Suprapubic skin (tissue), 4 donors: ENCODE results near the gene GBP6. TPM values are rescaled to one million over a fixed set of nuclear protein-coding genes. Genes with fewer than 3 reads are reported as not detected.
"Not testable (repeated sequence)": the region's sequence is repeated elsewhere in the genome, so short reads cannot be mapped to it uniquely, and the experiment has no call there.

Experiments used
- DNase-seq, 2 donors: peaks; one replicate each; pipeline ENCODE4 v3.0.0-alpha.2; 2019; ENCODE audit warnings: low spot score in 2 of 2
- H3K27ac ChIP-seq: fragments of 200-600 bp; sonication (generic); one replicate; pipeline ENCODE4 v1.5.1; 2019
- H3K27me3 ChIP-seq: fragments of 200-600 bp; sonication (generic); one replicate; pipeline ENCODE4 v1.5.1; 2019
- H3K36me3 ChIP-seq: fragments of 200-600 bp; sonication (generic); one replicate; pipeline ENCODE4 v1.5.1; 2019
- H3K4me1 ChIP-seq: fragments of 200-600 bp; sonication (generic); one replicate; pipeline ENCODE4 v1.5.1; 2019
- H3K4me3 ChIP-seq: fragments of 200-600 bp; sonication (generic); one replicate; pipeline ENCODE4 v1.5.1; 2019; ENCODE audit warnings: mild to moderate bottlenecking
- H3K9me3 ChIP-seq: fragments of 200-600 bp; sonication (generic); one replicate; pipeline ENCODE4 v1.5.1; 2019
- CTCF ChIP-seq, 2 donors: fragments of 200-600 bp in 1 of 2; fragments of 450-650 bp in 1 of 2; sonication (generic) in 1 of 2; IDR thresholded peaks; one replicate each; pipeline ENCODE4 v1.5.1; 2016 to 2019; ENCODE audit warnings: antibody characterized with exemption in 2 of 2, mild to moderate bottlenecking in 1 of 2, moderate library complexity in 1 of 2
- EP300 ChIP-seq: sonication (generic); formaldehyde crosslinking; IDR thresholded peaks from one replicate; pipeline ENCODE4 v1.6.1; 2017; ENCODE audit warnings: antibody characterized with exemption
- POLR2A ChIP-seq, 2 donors: fragments of 450-650 bp; IDR thresholded peaks; one replicate each; pipeline ENCODE4 v1.6.1; 2017; ENCODE audit warnings: antibody characterized with exemption in 2 of 2, mild to moderate bottlenecking in 2 of 2, moderate library complexity in 2 of 2
- POLR2AphosphoS5 ChIP-seq, 3 donors: sonication (generic); formaldehyde crosslinking; IDR thresholded peaks; one replicate each; pipeline ENCODE4 v1.6.1; 2017; ENCODE audit warnings: antibody characterized with exemption in 3 of 3
- WGBS: methylation state at CpG from one replicate; pipeline ENCODE4 v1.1.5; 2018; 5-methylcytosine and 5-hydroxymethylcytosine counted together
- total RNA-seq, 4 donors: library from RNA; depleted of rRNA; stranded (reverse); fragments of >200 nt; gene quantifications; one replicate each; pipeline ENCODE4 v1.1.0, GENCODE V29; 2016

The GBP6 gene
- total RNA-seq, 4 donors from 2014 or later: 0.26 to 0.64 (median 0.56) TPM

GRCh38 chr1:89337903-89338302, 26.0 kb upstream of the GBP6 start:
- TF ChIP-seq POLR2A (IDR thresholded peaks at IDR 0.05): no peak
- no peak for TF ChIP-seq CTCF (IDR thresholded peaks at IDR 0.05)
- no peak for TF ChIP-seq POLR2AphosphoS5 (IDR thresholded peaks at IDR 0.05)
- no peak for TF ChIP-seq EP300
- Histone ChIP-seq H3K27ac (no peak overlapping the region), H3K27me3 (no peaks in the 10 kb centered on the region), H3K36me3 (no peaks in the 10 kb centered on the region), H3K9me3 (no peaks in the 10 kb centered on the region), H3K4me3 (no peak overlapping the region), H3K4me1 (no peaks in the 10 kb centered on the region)
- DNase-seq: no peak
- 68% methylated on average over 4 of the region's 4 CpGs for WGBS

GRCh38 chr1:89339039-89339438, 24.8 kb upstream of the GBP6 start:
- WGBS: 64% methylated on average over 4 of the region's 4 CpGs
- no peaks in the 10 kb centered on the region for H3K9me3 ChIP-seq
- H3K36me3 ChIP-seq: no peaks in the 10 kb centered on the region
- H3K4me3 ChIP-seq: no peak overlapping the region
- H3K27ac ChIP-seq: no peak overlapping the region
- no peaks in the 10 kb centered on the region for H3K27me3 ChIP-seq
- H3K4me1 ChIP-seq: no peaks in the 10 kb centered on the region
- no peak for DNase-seq
- no peak for TF ChIP-seq EP300
- no peak for TF ChIP-seq POLR2A (IDR thresholded peaks at IDR 0.05)
- no peak for TF ChIP-seq CTCF (IDR thresholded peaks at IDR 0.05)
- TF ChIP-seq POLR2AphosphoS5 (IDR thresholded peaks at IDR 0.05): no peak

GRCh38 chr1:89345479-89345878, 18.4 kb upstream of the GBP6 start:
- DNase-seq, H3K4me3 ChIP-seq, H3K27me3 ChIP-seq, H3K4me1 ChIP-seq, H3K36me3 ChIP-seq, H3K27ac ChIP-seq, H3K9me3 ChIP-seq: not testable (repeated sequence)

- Histone ChIP-seq H3K4me3 (no peak overlapping the region), H3K9me3 (no peaks in the 10 kb centered on the region), H3K4me1 (no peaks in the 10 kb centered on the region), H3K27me3 (no peaks in the 10 kb centered on the region), H3K36me3 (no peaks in the 10 kb centered on the region), H3K27ac (no peak overlapping the region)
- 91% methylated on average over 2 of the region's 2 CpGs for WGBS
- DNase-seq: no peak
- TF ChIP-seq POLR2A (IDR thresholded peaks at IDR 0.05): no peak
- no peak for TF ChIP-seq POLR2AphosphoS5 (IDR thresholded peaks at IDR 0.05)
- no peak for TF ChIP-seq CTCF (IDR thresholded peaks at IDR 0.05)
- no peak for TF ChIP-seq EP300
These were observed 16.6 kb upstream of the GBP6 start for GRCh38 chr1:89347296-89347695.

- no peak overlapping the region for H3K4me3 ChIP-seq
- H3K4me1 ChIP-seq: no peaks in the 10 kb centered on the region
- WGBS: 73% methylated on average over 2 of the region's 2 CpGs
- no peaks in the 10 kb centered on the region for H3K9me3 ChIP-seq
- TF ChIP-seq POLR2AphosphoS5 (IDR thresholded peaks at IDR 0.05): no peak
- TF ChIP-seq CTCF (IDR thresholded peaks at IDR 0.05): no peak
- no peak for TF ChIP-seq POLR2A (IDR thresholded peaks at IDR 0.05)
- TF ChIP-seq EP300: no peak
- no peaks in the 10 kb centered on the region for H3K36me3 ChIP-seq
- no peaks in the 10 kb centered on the region for H3K27me3 ChIP-seq
- no peak for DNase-seq
- H3K27ac ChIP-seq: no peak overlapping the region
These were observed 13.6 kb upstream of the GBP6 start for GRCh38 chr1:89350298-89350697.

GRCh38 chr1:89351597-89352311, 12.1 kb upstream of the GBP6 start:
- Histone ChIP-seq H3K4me1 (no peaks in the 10 kb centered on the region), H3K36me3 (no peaks in the 10 kb centered on the region), H3K4me3 (no peak overlapping the region), H3K27me3 (no peaks in the 10 kb centered on the region), H3K9me3 (no peaks in the 10 kb centered on the region), H3K27ac (no peak overlapping the region)
- WGBS: 42% methylated on average over 1 of the region's 1 CpG
- DNase-seq: no peak
- TF ChIP-seq CTCF (IDR thresholded peaks at IDR 0.05) (no peak), POLR2A (IDR thresholded peaks at IDR 0.05) (no peak), POLR2AphosphoS5 (IDR thresholded peaks at IDR 0.05) (no peak), EP300 (no peak)
